ENCODE measurements around the gene TCF7L1.
A peak's percentile ranks its signal among the peaks of the same experiment; 100 is the strongest.
"Not testable (repeated sequence)": the region's sequence is repeated elsewhere in the genome, so short reads cannot be mapped to it uniquely, and the experiment has no call there.

The TCF7L1 gene

GRCh38 chr2:85329701-85330100, 196.5 kb downstream of the TCF7L1 start:
- DNase-seq: not testable (repeated sequence)

- no peak for DNase-seq
Observed at GRCh38 chr2:85330839-85331636, 197.8 kb downstream of the TCF7L1 start.

- not testable (repeated sequence) for DNase-seq
Observed at GRCh38 chr2:85333877-85334276, 200.7 kb downstream of the TCF7L1 start.

- DNase-seq: no peak
Observed at GRCh38 chr2:85334928-85335327, 201.7 kb downstream of the TCF7L1 start.

- no peak for DNase-seq
Observed at GRCh38 chr2:85340034-85340892, 207.1 kb downstream of the TCF7L1 start.

GRCh38 chr2:85341269-85342029, 208.3 kb downstream of the TCF7L1 start:
- DNase-seq: no peak

GRCh38 chr2:85342156-85342555, 209.0 kb downstream of the TCF7L1 start:
- DNase-seq: no peak

- DNase-seq: not testable (repeated sequence)
Observed at GRCh38 chr2:85343207-85343895, 210.2 kb downstream of the TCF7L1 start.

GRCh38 chr2:85344356-85344954, 211.3 kb downstream of the TCF7L1 start:
- no peak for DNase-seq

GRCh38 chr2:85347599-85347998, 214.4 kb downstream of the TCF7L1 start:
- no peak for DNase-seq

- DNase-seq: peak; percentile 10
Observed at GRCh38 chr2:85353876-85354285, 220.7 kb downstream of the TCF7L1 start.

- DNase-seq: peak; percentile 97
Observed at GRCh38 chr2:85354286-85355072, 221.3 kb downstream of the TCF7L1 start, which contains the start of the genes ELMOD3 and RETSAT. TSS of gene ELMOD3 (plus strand) at chr2:85354769. CDS start at chr2:85357199, 2,430 bp downstream. TSS of gene RETSAT (minus strand) at chr2:85354528. CDS start at chr2:85354507, 21 bp downstream.

GRCh38 chr2:85355073-85355410, 221.8 kb downstream of the TCF7L1 start:
- DNase-seq: no peak

- no peak for DNase-seq
Observed at GRCh38 chr2:85355521-85355920, 222.3 kb downstream of the TCF7L1 start.

GRCh38 chr2:85356186-85356585, 223.0 kb downstream of the TCF7L1 start:
- no peak for DNase-seq

- DNase-seq: no peak
Observed at GRCh38 chr2:85357736-85358135, 224.5 kb downstream of the TCF7L1 start.
